ENCODE data around the gene TTLL11. TPM values are rescaled to one million over a fixed set of nuclear protein-coding genes. Genes with fewer than 3 reads are reported as not detected.

The TTLL11 gene
- total and polyA plus RNA-seq, 2 experiments from 2014 or later = 0.57 to 1.4 TPM

DNA sequence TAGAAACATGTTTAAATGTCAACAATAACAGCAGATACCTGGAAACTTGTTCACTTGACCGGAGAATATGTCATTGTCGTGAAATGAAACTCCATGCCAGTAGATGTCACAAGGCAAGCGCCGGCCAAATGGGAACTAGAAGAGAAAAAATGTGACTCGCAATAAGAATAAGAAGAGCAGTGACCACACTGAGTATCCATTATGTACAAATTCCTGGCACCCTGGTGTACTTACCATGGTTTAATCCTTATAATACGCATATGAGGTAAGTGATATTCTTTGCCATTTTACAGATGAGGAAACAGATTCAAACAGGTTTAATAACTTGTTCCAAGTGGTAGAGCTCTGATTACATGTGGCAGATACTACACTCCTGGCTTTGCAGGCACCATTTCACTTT, 53.9 kb downstream of the TTLL11 start:
- ATAC-seq = no peak
- H3K4me3 Mint-ChIP-seq = no peak overlapping the region
- Histone ChIP-seq H3K4me2 (no peak overlapping the region), H3K27ac (ENCODE audit: low read depth) (no peak overlapping the region), H3K36me3 (ENCODE audit: insufficient read depth) (no peaks in the 10 kb centered on the region), H3K79me2 (replicated peaks; ENCODE audit: insufficient read depth) (no peaks in the 10 kb centered on the region), H3K4me3 (no peak overlapping the region), H4K20me1 (replicated peaks; ENCODE audit: insufficient read depth) (no peaks in the 10 kb centered on the region), H2AFZ (no peak overlapping the region), H3K27me3 (ENCODE audit: insufficient read depth) (no peaks in the 10 kb centered on the region), H3K4me1 (ENCODE audit: insufficient read depth) (peaks cover 6% of the 10 kb centered on the region; the same call in 1 of the 2 replicates), H3K9me2 (ENCODE audit: insufficient read depth) (no peaks in the 10 kb centered on the region), H3F3A (replicated peaks; ENCODE audit: low read depth) (no peaks in the 10 kb centered on the region)
- DNase-seq (ENCODE audit: low spot score) = no peak
- peaks cover 21% of the 10 kb centered on the region for H3K4me1 Mint-ChIP-seq
- peaks cover 6% of the 10 kb centered on the region for H3K27me3 Mint-ChIP-seq (ENCODE audit: insufficient read depth, low read depth, poor library complexity)
- TF ChIP-seq EZH2 (IDR thresholded peaks at IDR 0.05; ENCODE audit: low read depth, unreplicated experiment) (no peak), JUNB (IDR thresholded peaks at IDR 0.05; ENCODE audit: unreplicated experiment) (no peak), ZNF331 (CRISPR knock-in tag; IDR thresholded peaks at IDR 0.05; ENCODE audit: low read depth) (no peak), POLR2AphosphoS5 (IDR thresholded peaks at IDR 0.05; ENCODE audit: low read depth) (no peak), ZNF114 (CRISPR knock-in tag; IDR thresholded peaks at IDR 0.05) (no peak), NANOG (IDR thresholded peaks at IDR 0.05; ENCODE audit: borderline replicate concordance) (no peak), CREB1 (CRISPR knock-in tag; IDR thresholded peaks at IDR 0.05; ENCODE audit: low read depth) (no peak), EZH2phosphoT487 (IDR thresholded peaks at IDR 0.05; ENCODE audit: unreplicated experiment) (no peak), STAT1 (IDR thresholded peaks at IDR 0.05; ENCODE audit: unreplicated experiment) (no peak)
- TF ChIP-seq, protein P1, sequence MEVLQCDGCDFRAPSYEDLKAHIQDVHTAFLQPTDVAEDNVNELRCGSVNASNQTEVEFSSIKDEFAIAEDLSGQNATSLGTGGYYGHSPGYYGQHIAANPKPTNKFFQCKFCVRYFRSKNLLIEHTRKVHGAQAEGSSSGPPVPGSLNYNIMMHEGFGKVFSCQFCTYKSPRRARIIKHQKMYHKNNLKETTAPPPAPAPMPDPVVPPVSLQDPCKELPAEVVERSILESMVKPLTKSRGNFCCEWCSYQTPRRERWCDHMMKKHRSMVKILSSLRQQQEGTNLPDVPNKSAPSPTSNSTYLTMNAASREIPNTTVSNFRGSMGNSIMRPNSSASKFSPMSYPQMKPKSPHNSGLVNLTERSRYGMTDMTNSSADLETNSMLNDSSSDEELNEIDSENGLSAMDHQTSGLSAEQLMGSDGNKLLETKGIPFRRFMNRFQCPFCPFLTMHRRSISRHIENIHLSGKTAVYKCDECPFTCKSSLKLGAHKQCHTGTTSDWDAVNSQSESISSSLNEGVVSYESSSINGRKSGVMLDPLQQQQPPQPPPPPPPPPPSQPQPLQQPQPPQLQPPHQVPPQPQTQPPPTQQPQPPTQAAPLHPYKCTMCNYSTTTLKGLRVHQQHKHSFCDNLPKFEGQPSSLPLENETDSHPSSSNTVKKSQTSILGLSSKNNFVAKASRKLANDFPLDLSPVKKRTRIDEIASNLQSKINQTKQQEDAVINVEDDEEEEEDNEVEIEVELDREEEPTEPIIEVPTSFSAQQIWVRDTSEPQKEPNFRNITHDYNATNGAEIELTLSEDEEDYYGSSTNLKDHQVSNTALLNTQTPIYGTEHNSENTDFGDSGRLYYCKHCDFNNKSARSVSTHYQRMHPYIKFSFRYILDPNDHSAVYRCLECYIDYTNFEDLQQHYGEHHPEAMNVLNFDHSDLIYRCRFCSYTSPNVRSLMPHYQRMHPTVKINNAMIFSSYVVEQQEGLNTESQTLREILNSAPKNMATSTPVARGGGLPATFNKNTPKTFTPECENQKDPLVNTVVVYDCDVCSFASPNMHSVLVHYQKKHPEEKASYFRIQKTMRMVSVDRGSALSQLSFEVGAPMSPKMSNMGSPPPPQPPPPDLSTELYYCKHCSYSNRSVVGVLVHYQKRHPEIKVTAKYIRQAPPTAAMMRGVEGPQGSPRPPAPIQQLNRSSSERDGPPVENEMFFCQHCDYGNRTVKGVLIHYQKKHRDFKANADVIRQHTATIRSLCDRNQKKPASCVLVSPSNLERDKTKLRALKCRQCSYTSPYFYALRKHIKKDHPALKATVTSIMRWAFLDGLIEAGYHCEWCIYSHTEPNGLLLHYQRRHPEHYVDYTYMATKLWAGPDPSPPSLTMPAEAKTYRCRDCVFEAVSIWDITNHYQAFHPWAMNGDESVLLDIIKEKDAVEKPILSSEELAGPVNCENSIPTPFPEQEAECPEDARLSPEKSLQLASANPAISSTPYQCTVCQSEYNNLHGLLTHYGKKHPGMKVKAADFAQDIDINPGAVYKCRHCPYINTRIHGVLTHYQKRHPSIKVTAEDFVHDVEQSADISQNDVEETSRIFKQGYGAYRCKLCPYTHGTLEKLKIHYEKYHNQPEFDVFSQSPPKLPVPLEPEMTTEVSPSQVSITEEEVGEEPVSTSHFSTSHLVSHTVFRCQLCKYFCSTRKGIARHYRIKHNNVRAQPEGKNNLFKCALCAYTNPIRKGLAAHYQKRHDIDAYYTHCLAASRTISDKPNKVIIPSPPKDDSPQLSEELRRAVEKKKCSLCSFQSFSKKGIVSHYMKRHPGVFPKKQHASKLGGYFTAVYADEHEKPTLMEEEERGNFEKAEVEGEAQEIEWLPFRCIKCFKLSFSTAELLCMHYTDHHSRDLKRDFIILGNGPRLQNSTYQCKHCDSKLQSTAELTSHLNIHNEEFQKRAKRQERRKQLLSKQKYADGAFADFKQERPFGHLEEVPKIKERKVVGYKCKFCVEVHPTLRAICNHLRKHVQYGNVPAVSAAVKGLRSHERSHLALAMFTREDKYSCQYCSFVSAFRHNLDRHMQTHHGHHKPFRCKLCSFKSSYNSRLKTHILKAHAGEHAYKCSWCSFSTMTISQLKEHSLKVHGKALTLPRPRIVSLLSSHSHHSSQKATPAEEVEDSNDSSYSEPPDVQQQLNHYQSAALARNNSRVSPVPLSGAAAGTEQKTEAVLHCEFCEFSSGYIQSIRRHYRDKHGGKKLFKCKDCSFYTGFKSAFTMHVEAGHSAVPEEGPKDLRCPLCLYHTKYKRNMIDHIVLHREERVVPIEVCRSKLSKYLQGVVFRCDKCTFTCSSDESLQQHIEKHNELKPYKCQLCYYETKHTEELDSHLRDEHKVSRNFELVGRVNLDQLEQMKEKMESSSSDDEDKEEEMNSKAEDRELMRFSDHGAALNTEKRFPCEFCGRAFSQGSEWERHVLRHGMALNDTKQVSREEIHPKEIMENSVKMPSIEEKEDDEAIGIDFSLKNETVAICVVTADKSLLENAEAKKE (CRISPR knock-in tag; IDR thresholded peaks at IDR 0.05) = no peak
- TF ChIP-seq, protein P2, sequence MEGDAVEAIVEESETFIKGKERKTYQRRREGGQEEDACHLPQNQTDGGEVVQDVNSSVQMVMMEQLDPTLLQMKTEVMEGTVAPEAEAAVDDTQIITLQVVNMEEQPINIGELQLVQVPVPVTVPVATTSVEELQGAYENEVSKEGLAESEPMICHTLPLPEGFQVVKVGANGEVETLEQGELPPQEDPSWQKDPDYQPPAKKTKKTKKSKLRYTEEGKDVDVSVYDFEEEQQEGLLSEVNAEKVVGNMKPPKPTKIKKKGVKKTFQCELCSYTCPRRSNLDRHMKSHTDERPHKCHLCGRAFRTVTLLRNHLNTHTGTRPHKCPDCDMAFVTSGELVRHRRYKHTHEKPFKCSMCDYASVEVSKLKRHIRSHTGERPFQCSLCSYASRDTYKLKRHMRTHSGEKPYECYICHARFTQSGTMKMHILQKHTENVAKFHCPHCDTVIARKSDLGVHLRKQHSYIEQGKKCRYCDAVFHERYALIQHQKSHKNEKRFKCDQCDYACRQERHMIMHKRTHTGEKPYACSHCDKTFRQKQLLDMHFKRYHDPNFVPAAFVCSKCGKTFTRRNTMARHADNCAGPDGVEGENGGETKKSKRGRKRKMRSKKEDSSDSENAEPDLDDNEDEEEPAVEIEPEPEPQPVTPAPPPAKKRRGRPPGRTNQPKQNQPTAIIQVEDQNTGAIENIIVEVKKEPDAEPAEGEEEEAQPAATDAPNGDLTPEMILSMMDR (conservative IDR thresholded peaks at IDR 0.05; ENCODE audit: low read depth in 2 of 2) = no peak
- TF ChIP-seq, protein P3, sequence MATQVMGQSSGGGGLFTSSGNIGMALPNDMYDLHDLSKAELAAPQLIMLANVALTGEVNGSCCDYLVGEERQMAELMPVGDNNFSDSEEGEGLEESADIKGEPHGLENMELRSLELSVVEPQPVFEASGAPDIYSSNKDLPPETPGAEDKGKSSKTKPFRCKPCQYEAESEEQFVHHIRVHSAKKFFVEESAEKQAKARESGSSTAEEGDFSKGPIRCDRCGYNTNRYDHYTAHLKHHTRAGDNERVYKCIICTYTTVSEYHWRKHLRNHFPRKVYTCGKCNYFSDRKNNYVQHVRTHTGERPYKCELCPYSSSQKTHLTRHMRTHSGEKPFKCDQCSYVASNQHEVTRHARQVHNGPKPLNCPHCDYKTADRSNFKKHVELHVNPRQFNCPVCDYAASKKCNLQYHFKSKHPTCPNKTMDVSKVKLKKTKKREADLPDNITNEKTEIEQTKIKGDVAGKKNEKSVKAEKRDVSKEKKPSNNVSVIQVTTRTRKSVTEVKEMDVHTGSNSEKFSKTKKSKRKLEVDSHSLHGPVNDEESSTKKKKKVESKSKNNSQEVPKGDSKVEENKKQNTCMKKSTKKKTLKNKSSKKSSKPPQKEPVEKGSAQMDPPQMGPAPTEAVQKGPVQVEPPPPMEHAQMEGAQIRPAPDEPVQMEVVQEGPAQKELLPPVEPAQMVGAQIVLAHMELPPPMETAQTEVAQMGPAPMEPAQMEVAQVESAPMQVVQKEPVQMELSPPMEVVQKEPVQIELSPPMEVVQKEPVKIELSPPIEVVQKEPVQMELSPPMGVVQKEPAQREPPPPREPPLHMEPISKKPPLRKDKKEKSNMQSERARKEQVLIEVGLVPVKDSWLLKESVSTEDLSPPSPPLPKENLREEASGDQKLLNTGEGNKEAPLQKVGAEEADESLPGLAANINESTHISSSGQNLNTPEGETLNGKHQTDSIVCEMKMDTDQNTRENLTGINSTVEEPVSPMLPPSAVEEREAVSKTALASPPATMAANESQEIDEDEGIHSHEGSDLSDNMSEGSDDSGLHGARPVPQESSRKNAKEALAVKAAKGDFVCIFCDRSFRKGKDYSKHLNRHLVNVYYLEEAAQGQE (IDR thresholded peaks at IDR 0.05; ENCODE audit: unreplicated experiment) = no peak
- TF ChIP-seq, protein P4, sequence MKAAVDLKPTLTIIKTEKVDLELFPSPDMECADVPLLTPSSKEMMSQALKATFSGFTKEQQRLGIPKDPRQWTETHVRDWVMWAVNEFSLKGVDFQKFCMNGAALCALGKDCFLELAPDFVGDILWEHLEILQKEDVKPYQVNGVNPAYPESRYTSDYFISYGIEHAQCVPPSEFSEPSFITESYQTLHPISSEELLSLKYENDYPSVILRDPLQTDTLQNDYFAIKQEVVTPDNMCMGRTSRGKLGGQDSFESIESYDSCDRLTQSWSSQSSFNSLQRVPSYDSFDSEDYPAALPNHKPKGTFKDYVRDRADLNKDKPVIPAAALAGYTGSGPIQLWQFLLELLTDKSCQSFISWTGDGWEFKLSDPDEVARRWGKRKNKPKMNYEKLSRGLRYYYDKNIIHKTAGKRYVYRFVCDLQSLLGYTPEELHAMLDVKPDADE (IDR thresholded peaks at IDR 0.05) = no peak
- H3K27ac Mint-ChIP-seq = no peak overlapping the region
- no peaks in the 10 kb centered on the region for H3K9me3 Mint-ChIP-seq
- H3K36me3 Mint-ChIP-seq (ENCODE audit: low read depth) = no peaks in the 10 kb centered on the region
